ENCODE results near the gene PHETA1. TPM values are rescaled to one million over a fixed set of nuclear protein-coding genes. Genes with fewer than 3 reads are reported as not detected.

The PHETA1 gene
- polyA plus RNA-seq, 3 donors = 3.4 to 15.3 (median 4.9) TPM

DNA sequence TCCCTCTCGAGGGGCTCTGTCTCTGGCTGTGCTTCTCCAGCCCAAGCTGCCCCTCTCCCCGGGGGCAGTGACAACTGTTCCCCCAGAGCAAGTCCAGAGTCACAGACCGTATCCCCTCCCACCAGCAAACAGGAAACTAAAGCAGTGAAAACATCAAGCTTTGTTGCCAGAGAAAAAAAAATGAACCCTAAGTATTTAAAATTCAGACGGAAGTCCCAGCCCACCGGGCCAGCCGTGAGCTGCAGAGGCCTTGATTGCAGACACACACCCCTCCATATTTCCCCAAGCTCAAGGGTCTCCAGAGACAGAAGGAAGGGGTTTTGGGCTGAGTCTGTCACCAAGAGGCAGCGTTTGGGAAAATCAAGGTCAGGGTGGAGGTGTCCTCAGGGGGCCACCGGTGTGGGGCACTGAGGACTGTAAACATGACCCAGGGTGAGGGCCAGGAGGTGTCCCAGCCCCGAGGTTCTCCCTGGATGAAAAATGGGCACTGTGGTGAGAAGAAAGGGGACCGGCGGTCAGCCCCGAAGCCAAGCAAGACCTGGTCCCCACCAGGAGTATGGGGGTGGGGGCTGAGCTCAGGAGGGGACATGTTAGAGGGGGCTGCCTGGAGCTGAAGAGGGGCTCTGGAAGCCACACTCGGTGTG lies 7.7 kb downstream of the PHETA1 start:
- Histone ChIP-seq H4K20me1 (ENCODE audit: insufficient read depth, low read length) (peaks cover 14% of the 10 kb centered on the region), H3K9me3 (replicated peaks in 1 of 2; ENCODE audit: control insufficient read depth in 1 of 2, insufficient read depth in 1 of 2, low read length in 2 of 2) (no peaks in the 10 kb centered on the region), H3K36me3 (replicated peaks in 1 of 2; ENCODE audit: control insufficient read depth in 1 of 2, insufficient read depth in 2 of 2, low read length in 2 of 2) (peaks cover 24 to 39% of the 10 kb centered on the region in 2 donors), H3K27me3 (ENCODE audit: control insufficient read depth in 2 of 2, insufficient read depth in 2 of 2, low read length in 2 of 2) (no peaks in the 10 kb centered on the region), H2AFZ (ENCODE audit: insufficient read depth, low read depth, low read length, poor library complexity, severe bottlenecking) (no peak overlapping the region), H3K4me3 (replicated peaks in 1 of 3; ENCODE audit: low read depth in 2 of 3, low read length in 3 of 3) (no peak overlapping the region), H3K79me2 (ENCODE audit: insufficient read depth, low read length) (no peaks in the 10 kb centered on the region), H3K4me1 (ENCODE audit: control insufficient read depth in 1 of 2, insufficient read depth in 2 of 2, low read length in 2 of 2) (peaks cover 12 to 18% of the 10 kb centered on the region in 2 donors), H3K27ac (ENCODE audit: low read depth in 1 of 2, low read length in 2 of 2) (no peak overlapping the region), H3K4me2 (replicated peaks; ENCODE audit: extremely low read depth, low read length, poor library complexity, severe bottlenecking) (no peak overlapping the region), H3K9ac (ENCODE audit: insufficient read depth, low read length, poor library complexity, severe bottlenecking) (peak overlapping the region; percentile 36)
- Mint-ChIP-seq H3K27ac (no peak overlapping the region), H3K36me3 (peaks cover 39 to 48% of the 10 kb centered on the region in 2 donors), H3K9me3 (peaks cover 0 to 2% (median 0%) of the 10 kb centered on the region in 7 donors), H3K27me3 (ENCODE audit: low read depth in 3 of 3) (peaks cover 5 to 9% (median 6%) of the 10 kb centered on the region in 3 donors), H3K4me3 (no peak overlapping the region), H3K4me1 (peaks cover 30% of the 10 kb centered on the region)
- intact Hi-C loops (cut with micrococcal nuclease) = no loop called here
- no peak for TF ChIP-seq CTCF (IDR thresholded peaks at IDR 0.05)
- WGBS (ENCODE audit: insufficient coverage) = 27% methylated on average over 5 of the region's 13 CpGs
- DNase-seq = no peak

DNA sequence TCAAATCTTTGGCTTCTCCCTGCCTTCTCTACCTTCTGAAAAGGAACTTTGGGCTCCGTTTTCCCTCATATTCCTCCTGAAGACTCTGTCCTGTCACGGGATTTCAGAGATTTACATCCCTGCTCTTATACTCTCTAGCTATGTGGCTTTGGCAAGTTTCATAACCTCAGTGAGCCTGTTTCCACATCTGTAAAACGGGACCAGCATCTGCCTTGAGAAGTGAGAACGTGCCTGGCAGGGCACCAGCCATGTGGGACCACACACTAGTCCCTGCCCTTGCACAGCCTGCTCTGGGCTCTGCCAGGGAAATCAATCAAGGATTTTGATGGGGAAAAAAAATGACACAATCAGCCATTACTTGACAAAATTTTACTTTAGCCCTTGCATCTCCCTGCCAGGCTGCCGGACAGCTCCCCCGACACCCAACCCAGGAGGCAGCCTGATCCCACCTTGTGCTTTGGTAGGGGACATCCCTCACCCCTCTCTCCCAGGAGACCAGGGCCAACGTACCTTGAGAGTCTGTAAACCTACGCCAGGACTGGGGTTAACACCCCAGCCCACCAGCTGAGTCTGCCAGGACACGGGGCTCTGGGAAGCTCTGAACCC lies 8.5 kb downstream of the PHETA1 start:
- Histone ChIP-seq H3K9me3 (replicated peaks in 1 of 2; ENCODE audit: control insufficient read depth in 1 of 2, insufficient read depth in 1 of 2, low read length in 2 of 2) (no peaks in the 10 kb centered on the region), H3K27me3 (ENCODE audit: control insufficient read depth in 2 of 2, insufficient read depth in 2 of 2, low read length in 2 of 2) (no peaks in the 10 kb centered on the region), H4K20me1 (ENCODE audit: insufficient read depth, low read length) (peaks cover 8% of the 10 kb centered on the region), H2AFZ (ENCODE audit: insufficient read depth, low read depth, low read length, poor library complexity, severe bottlenecking) (no peak overlapping the region), H3K4me3 (replicated peaks in 1 of 3; ENCODE audit: low read depth in 2 of 3, low read length in 3 of 3) (no peak overlapping the region), H3K4me2 (replicated peaks; ENCODE audit: extremely low read depth, low read length, poor library complexity, severe bottlenecking) (no peak overlapping the region), H3K27ac (ENCODE audit: low read depth in 1 of 2, low read length in 2 of 2) (no peak overlapping the region), H3K79me2 (ENCODE audit: insufficient read depth, low read length) (no peaks in the 10 kb centered on the region), H3K36me3 (replicated peaks in 1 of 2; ENCODE audit: control insufficient read depth in 1 of 2, insufficient read depth in 2 of 2, low read length in 2 of 2) (peaks cover 21 to 37% of the 10 kb centered on the region in 2 donors), H3K9ac (ENCODE audit: insufficient read depth, low read length, poor library complexity, severe bottlenecking) (peak overlapping the region; percentile 36), H3K4me1 (ENCODE audit: control insufficient read depth in 1 of 2, insufficient read depth in 2 of 2, low read length in 2 of 2) (peaks cover 12 to 18% of the 10 kb centered on the region in 2 donors)
- H3K36me3 Mint-ChIP-seq = peaks cover 31 to 41% of the 10 kb centered on the region in 2 donors
- peaks cover 5 to 9% (median 6%) of the 10 kb centered on the region in 3 donors for H3K27me3 Mint-ChIP-seq (ENCODE audit: low read depth in 3 of 3)
- peak overlapping the region in 1 of 2 donors; percentile 13 for H3K4me3 Mint-ChIP-seq
- H3K9me3 Mint-ChIP-seq = peaks cover 0 to 2% (median 0%) of the 10 kb centered on the region in 7 donors
- DNase-seq = no peak
- intact Hi-C loops (cut with micrococcal nuclease) = no loop called here
- peaks cover 30% of the 10 kb centered on the region for H3K4me1 Mint-ChIP-seq
- peak overlapping the region in 2 of 7 donors; percentile 26 to 41 for H3K27ac Mint-ChIP-seq
- 72% methylated on average over 5 of the region's 9 CpGs for WGBS (ENCODE audit: insufficient coverage)
- TF ChIP-seq CTCF (IDR thresholded peaks at IDR 0.05) = no peak
